Stomach smooth muscle (tissue), 2 donors: ENCODE results near the gene MT2A.
A peak's percentile ranks its signal among the peaks of the same experiment; 100 is the strongest.

Experiments
- H3K27ac ChIP-seq: one replicate; pipeline ENCODE4 v1.7.0; 2013; ENCODE audit warnings: mild to moderate bottlenecking, low read length, inconsistent platforms
- H3K27me3 ChIP-seq, 2 donors: one replicate each; pipeline ENCODE4 v1.7.0; 2013; ENCODE audit warnings: low read length in 2 of 2; ENCODE audit not compliant: insufficient read depth in 2 of 2, control insufficient read depth in 1 of 2
- H3K36me3 ChIP-seq, 2 donors: one replicate each; pipeline ENCODE4 v1.7.0; 2013; ENCODE audit warnings: low read length in 2 of 2; ENCODE audit not compliant: control insufficient read depth in 2 of 2, insufficient read depth in 2 of 2
- H3K4me1 ChIP-seq: one replicate; pipeline ENCODE4 v1.7.0; 2013; ENCODE audit warnings: low read length; ENCODE audit not compliant: control insufficient read depth, insufficient read depth
- H3K4me3 ChIP-seq, 2 donors: one replicate each; pipeline ENCODE4 v1.7.0; 2013; ENCODE audit warnings: low read length in 2 of 2
- H3K9ac ChIP-seq, 2 donors: one replicate each; pipeline ENCODE4 v1.7.0; 2013; ENCODE audit warnings: low read length in 2 of 2, mild to moderate bottlenecking in 1 of 2
- H3K9me3 ChIP-seq, 2 donors: one replicate each; pipeline ENCODE4 v1.7.0; 2013; ENCODE audit warnings: low read length in 2 of 2; ENCODE audit not compliant: control insufficient read depth in 2 of 2
- donor health status: healthy.
- donor health status: Pancreatic carcinoma.

Gene MT2A

GRCh38 chr16:56600398-56600999 is 7.9 kb upstream of the MT2A start:
- no peak overlapping the region for H3K9ac ChIP-seq
- peaks cover 0 to 3% of the 10 kb centered on the region in 2 donors for H3K27me3 ChIP-seq
- H3K27ac ChIP-seq = no peak overlapping the region
- no peak overlapping the region for H3K4me3 ChIP-seq
- H3K36me3 ChIP-seq = no peaks in the 10 kb centered on the region
- no peaks in the 10 kb centered on the region for H3K9me3 ChIP-seq
- H3K4me1 ChIP-seq = no peaks in the 10 kb centered on the region

GRCh38 chr16:56601325-56601724 is 7.1 kb upstream of the MT2A start:
- Histone ChIP-seq H3K9ac (no peak overlapping the region), H3K4me3 (no peak overlapping the region), H3K27me3 (peaks cover 0 to 3% of the 10 kb centered on the region in 2 donors), H3K36me3 (no peaks in the 10 kb centered on the region), H3K4me1 (peaks cover 5% of the 10 kb centered on the region), H3K27ac (no peak overlapping the region), H3K9me3 (no peaks in the 10 kb centered on the region)

- peaks cover 23% of the 10 kb centered on the region for H3K4me1 ChIP-seq
- H3K9ac ChIP-seq = no peak overlapping the region
- peaks cover 0 to 3% of the 10 kb centered on the region in 2 donors for H3K27me3 ChIP-seq
- no peaks in the 10 kb centered on the region for H3K9me3 ChIP-seq
- H3K4me3 ChIP-seq = no peak overlapping the region
- H3K36me3 ChIP-seq = no peaks in the 10 kb centered on the region
- H3K27ac ChIP-seq = no peak overlapping the region
These were observed 4.8 kb upstream of the MT2A start for GRCh38 chr16:56603589-56603988.

- Histone ChIP-seq H3K27me3 (peaks cover 0 to 3% of the 10 kb centered on the region in 2 donors), H3K27ac (no peak overlapping the region), H3K4me3 (no peak overlapping the region), H3K4me1 (peaks cover 35% of the 10 kb centered on the region), H3K36me3 (no peaks in the 10 kb centered on the region), H3K9ac (no peak overlapping the region), H3K9me3 (no peaks in the 10 kb centered on the region)
These were observed 3.4 kb upstream of the MT2A start for GRCh38 chr16:56604966-56605365.

GRCh38 chr16:56605475-56605874 is 2.9 kb upstream of the MT2A start:
- H3K4me1 ChIP-seq = peaks cover 40% of the 10 kb centered on the region
- peak overlapping the region; percentile 94 for H3K27ac ChIP-seq
- H3K9ac ChIP-seq = no peak overlapping the region

GRCh38 chr16:56606071-56606475 is 2.3 kb upstream of the MT2A start:
- Histone ChIP-seq H3K36me3 (no peaks in the 10 kb centered on the region), H3K9me3 (no peaks in the 10 kb centered on the region), H3K27me3 (no peaks in the 10 kb centered on the region), H3K27ac (peak overlapping the region; percentile 94), H3K4me1 (peaks cover 46% of the 10 kb centered on the region), H3K4me3 (peak overlapping the region in 1 of 2 donors; percentile 35), H3K9ac (peak overlapping the region in 1 of 2 donors; percentile 28)

More at GRCh38 chr16:56605475-56605874, 2.9 kb upstream of the MT2A start:
- peaks cover 0 to 3% of the 10 kb centered on the region in 2 donors for H3K27me3 ChIP-seq
- no peaks in the 10 kb centered on the region for H3K36me3 ChIP-seq
- H3K4me3 ChIP-seq = no peak overlapping the region
- H3K9me3 ChIP-seq = no peaks in the 10 kb centered on the region

- peaks cover 50% of the 10 kb centered on the region for H3K4me1 ChIP-seq
- peak overlapping the region; percentile 94 for H3K27ac ChIP-seq
- H3K36me3 ChIP-seq = no peaks in the 10 kb centered on the region
- H3K27me3 ChIP-seq = no peaks in the 10 kb centered on the region
- no peaks in the 10 kb centered on the region for H3K9me3 ChIP-seq
- H3K9ac ChIP-seq = peak overlapping the region; percentile 28 to 29
- peak overlapping the region in 1 of 2 donors; percentile 35 for H3K4me3 ChIP-seq
These were observed 1.8 kb upstream of the MT2A start for GRCh38 chr16:56606476-56607108.

- Histone ChIP-seq H3K27me3 (no peaks in the 10 kb centered on the region), H3K4me3 (peak overlapping the region in 1 of 2 donors; percentile 35), H3K27ac (peak overlapping the region; percentile 94), H3K9ac (peak overlapping the region; percentile 29 to 46), H3K36me3 (no peaks in the 10 kb centered on the region), H3K9me3 (no peaks in the 10 kb centered on the region), H3K4me1 (peaks cover 52% of the 10 kb centered on the region)
These were observed 1.2 kb upstream of the MT2A start for GRCh38 chr16:56607109-56607618.

GRCh38 chr16:56607675-56608042 is 725 bp upstream of the MT2A start:
- no peaks in the 10 kb centered on the region for H3K36me3 ChIP-seq
- H3K27ac ChIP-seq = peak overlapping the region; percentile 94
- no peaks in the 10 kb centered on the region for H3K9me3 ChIP-seq
- H3K4me1 ChIP-seq = peaks cover 52% of the 10 kb centered on the region
- peak overlapping the region; percentile 61 to 88 for H3K4me3 ChIP-seq
- H3K9ac ChIP-seq = peak overlapping the region; percentile 46 to 76
- no peaks in the 10 kb centered on the region for H3K27me3 ChIP-seq

- H3K9me3 ChIP-seq = no peaks in the 10 kb centered on the region
- H3K4me1 ChIP-seq = peaks cover 52% of the 10 kb centered on the region
- H3K36me3 ChIP-seq = no peaks in the 10 kb centered on the region
- H3K27me3 ChIP-seq = no peaks in the 10 kb centered on the region
- H3K27ac ChIP-seq = peak overlapping the region; percentile 94
- peak overlapping the region; percentile 56 to 80 for H3K9ac ChIP-seq
- H3K4me3 ChIP-seq = peak overlapping the region; percentile 84 to 88
These were observed 585 bp downstream of the MT2A start for GRCh38 chr16:56608876-56609462.
